Measurements from ENCODE around the gene VMO1. TPM values are rescaled to one million over a fixed set of nuclear protein-coding genes. Genes with fewer than 3 reads are reported as not detected.

Gene VMO1
- total RNA-seq, 4 donors from 2014 or later, result 1.4 to 6.0 (median 1.9) TPM; not detected in 1

GRCh38 chr17:4807605-4808377 is 21.6 kb upstream of the VMO1 start:
- no peaks in the 10 kb centered on the region for H3K27me3 ChIP-seq
- peaks cover 0 to 33% (median 0%) of the 10 kb centered on the region in 3 donors for H3K36me3 ChIP-seq
- TF ChIP-seq, protein P1, sequence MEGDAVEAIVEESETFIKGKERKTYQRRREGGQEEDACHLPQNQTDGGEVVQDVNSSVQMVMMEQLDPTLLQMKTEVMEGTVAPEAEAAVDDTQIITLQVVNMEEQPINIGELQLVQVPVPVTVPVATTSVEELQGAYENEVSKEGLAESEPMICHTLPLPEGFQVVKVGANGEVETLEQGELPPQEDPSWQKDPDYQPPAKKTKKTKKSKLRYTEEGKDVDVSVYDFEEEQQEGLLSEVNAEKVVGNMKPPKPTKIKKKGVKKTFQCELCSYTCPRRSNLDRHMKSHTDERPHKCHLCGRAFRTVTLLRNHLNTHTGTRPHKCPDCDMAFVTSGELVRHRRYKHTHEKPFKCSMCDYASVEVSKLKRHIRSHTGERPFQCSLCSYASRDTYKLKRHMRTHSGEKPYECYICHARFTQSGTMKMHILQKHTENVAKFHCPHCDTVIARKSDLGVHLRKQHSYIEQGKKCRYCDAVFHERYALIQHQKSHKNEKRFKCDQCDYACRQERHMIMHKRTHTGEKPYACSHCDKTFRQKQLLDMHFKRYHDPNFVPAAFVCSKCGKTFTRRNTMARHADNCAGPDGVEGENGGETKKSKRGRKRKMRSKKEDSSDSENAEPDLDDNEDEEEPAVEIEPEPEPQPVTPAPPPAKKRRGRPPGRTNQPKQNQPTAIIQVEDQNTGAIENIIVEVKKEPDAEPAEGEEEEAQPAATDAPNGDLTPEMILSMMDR (IDR thresholded peaks at IDR 0.05), result no peak
- TF ChIP-seq EP300 (IDR thresholded peaks at IDR 0.05), result no peak
- no peak for TF ChIP-seq POLR2A (IDR thresholded peaks at IDR 0.05)
- peak overlapping the region; percentile 63 to 82 (median 76) for H3K4me3 ChIP-seq
- no peak for DNase-seq (ENCODE audit: low spot score in 2 of 2)
- H3K4me1 ChIP-seq, result peaks cover 0 to 25% (median 7%) of the 10 kb centered on the region in 4 donors
- no peaks in the 10 kb centered on the region for H3K9me3 ChIP-seq
- WGBS, 2 donors, result 31 to 34% methylated on average over 31 to 32 of the region's 32 CpGs
- peak overlapping the region in 3 of 4 donors; percentile 61 to 86 (median 78) for H3K27ac ChIP-seq

DNA sequence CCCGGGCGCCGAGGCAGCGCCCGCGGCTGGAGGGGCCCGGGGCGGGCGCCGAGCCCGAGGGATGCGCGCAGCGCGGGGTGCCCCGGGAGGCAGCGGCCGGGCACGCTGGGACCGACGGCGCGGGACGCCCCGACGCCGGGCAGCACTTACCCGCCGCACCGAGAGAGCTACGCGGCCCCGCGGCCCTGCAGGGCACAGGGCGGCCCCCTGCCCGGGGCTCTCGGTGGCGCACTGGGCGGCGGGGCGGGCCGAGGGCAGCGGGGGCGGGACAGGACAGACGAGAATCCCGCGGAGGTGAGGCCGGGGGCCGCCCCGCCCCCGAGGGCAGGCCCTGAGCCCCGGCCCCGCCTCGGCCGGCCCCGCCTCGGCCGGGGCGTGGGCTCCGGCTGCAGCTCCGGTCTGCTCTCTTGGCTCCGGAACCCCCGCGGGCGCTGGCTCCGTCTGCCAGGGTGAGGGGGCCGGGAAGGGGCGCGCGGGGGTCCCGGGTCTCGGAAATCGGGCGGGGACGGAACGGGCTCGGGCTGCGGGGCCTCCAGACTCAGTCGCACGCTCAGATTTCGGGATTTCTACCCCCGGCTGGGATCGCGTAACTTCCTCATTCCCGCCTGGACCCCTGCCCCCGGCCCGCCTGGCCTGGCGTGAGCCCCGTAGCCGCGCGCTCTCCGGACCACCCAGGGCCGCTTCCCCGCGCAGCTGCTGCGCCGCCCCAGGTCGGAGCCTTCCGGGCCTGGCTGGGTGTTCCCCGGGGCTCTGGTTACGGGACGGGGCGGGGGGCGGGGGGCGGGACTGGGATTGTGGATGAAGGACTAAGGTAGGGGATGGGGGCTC is 20.8 kb upstream of the VMO1 start, which contains the start of gene PLD2:
Gene PLD2 (plus strand): TSS at position 376 of the 828 bp plus-strand sequence. CDS start 621 bp downstream, outside the sequence.
- TF ChIP-seq EP300 (IDR thresholded peaks at IDR 0.05) (no peak), POLR2A (IDR thresholded peaks at IDR 0.05) (peak; percentile 4 to 55)
- TF ChIP-seq, protein P1 (IDR thresholded peaks at IDR 0.05), result peak in 1 of 5 experiments; percentile 33
- H3K27ac ChIP-seq, result peak within 1 kb of the TSS in 3 of 4 donors; percentile 61 to 86 (median 78)

DNA sequence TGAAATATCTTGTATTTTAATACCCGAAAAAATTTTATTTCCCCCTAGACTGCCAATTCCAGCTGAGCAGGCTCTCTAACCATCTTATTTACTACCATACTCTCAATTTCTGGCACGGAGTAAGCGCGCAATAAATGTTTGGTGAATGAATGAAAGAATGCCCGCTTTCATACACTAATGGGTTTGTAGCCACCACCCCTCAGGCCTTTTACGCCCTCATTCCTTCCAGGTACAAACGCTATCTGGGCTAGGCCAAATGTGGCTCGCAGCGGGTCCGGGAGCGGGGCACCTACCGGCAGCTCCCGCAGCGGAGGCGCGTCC is 20.3 kb upstream of the VMO1 start:
- Histone ChIP-seq H3K9me3 (no peaks in the 10 kb centered on the region), H3K27me3 (no peaks in the 10 kb centered on the region), H3K4me3 (peak overlapping the region in 3 of 4 donors; percentile 63 to 81 (median 72)), H3K36me3 (peaks cover 0 to 27% (median 0%) of the 10 kb centered on the region in 3 donors), H3K27ac (peak overlapping the region in 2 of 4 donors; percentile 78 to 86), H3K4me1 (peaks cover 0 to 25% (median 7%) of the 10 kb centered on the region in 4 donors)
- no peak for DNase-seq (ENCODE audit: low spot score in 2 of 2)
- 3 to 6% methylated on average over 12 of the region's 16 CpGs for WGBS, 2 donors
- TF ChIP-seq EP300 (IDR thresholded peaks at IDR 0.05), result no peak
- TF ChIP-seq POLR2A (IDR thresholded peaks at IDR 0.05), result no peak
- TF ChIP-seq, protein P1 (IDR thresholded peaks at IDR 0.05), result no peak

More for the DNA sequence above, 20.8 kb upstream of the VMO1 start, which contains the start of gene PLD2:
- no peaks in the 10 kb centered on the region for H3K9me3 ChIP-seq
- no peaks in the 10 kb centered on the region for H3K27me3 ChIP-seq
- peaks cover 0 to 25% (median 7%) of the 10 kb centered on the region in 4 donors for H3K4me1 ChIP-seq
- 0% methylated on average over 3 to 39 of the region's 106 CpGs for WGBS, 2 donors
- H3K36me3 ChIP-seq, result peaks cover 0 to 33% (median 0%) of the 10 kb centered on the region in 3 donors
- peak within 1 kb of the TSS; percentile 63 to 82 (median 76) for H3K4me3 ChIP-seq
- peak; percentile 57 to 65 for DNase-seq (ENCODE audit: low spot score in 2 of 2)

- WGBS, 2 donors, result 75 to 79% methylated on average over 9 of the region's 9 CpGs
- TF ChIP-seq EP300 (IDR thresholded peaks at IDR 0.05) (no peak), POLR2A (IDR thresholded peaks at IDR 0.05) (no peak)
- TF ChIP-seq, protein P1 (IDR thresholded peaks at IDR 0.05), result no peak
- H3K4me1 ChIP-seq, result peaks cover 0 to 16% (median under 1%) of the 10 kb centered on the region in 4 donors
- no peak within 1 kb of the TSS for H3K4me3 ChIP-seq
- no peak within 1 kb of the TSS for H3K27ac ChIP-seq
- H3K27me3 ChIP-seq, result no peaks in the 10 kb centered on the region
- H3K36me3 ChIP-seq, result peaks cover 0 to 38% (median 0%) of the 10 kb centered on the region in 3 donors
- no peak for DNase-seq (ENCODE audit: low spot score in 2 of 2)
- H3K9me3 ChIP-seq, result no peaks in the 10 kb centered on the region
These were observed 16.1 kb upstream of the VMO1 start, which contains the start of gene C17orf114 for GRCh38 chr17:4802228-4802627. TSS of gene C17orf114 (minus strand) at chr17:4802328.

Measured in tibial nerve (tissue), 4 donors.